Measurements from ENCODE around the gene AMFR. TPM values are rescaled to one million over a fixed set of nuclear protein-coding genes. Genes with fewer than 3 reads are reported as not detected.

The AMFR gene
- total and polyA plus RNA-seq, 2 of the 8 experiments (the other 6 are each of a cell fraction or from before 2014, with no cell fraction given): 18.6 to 21.7 TPM

DNA sequence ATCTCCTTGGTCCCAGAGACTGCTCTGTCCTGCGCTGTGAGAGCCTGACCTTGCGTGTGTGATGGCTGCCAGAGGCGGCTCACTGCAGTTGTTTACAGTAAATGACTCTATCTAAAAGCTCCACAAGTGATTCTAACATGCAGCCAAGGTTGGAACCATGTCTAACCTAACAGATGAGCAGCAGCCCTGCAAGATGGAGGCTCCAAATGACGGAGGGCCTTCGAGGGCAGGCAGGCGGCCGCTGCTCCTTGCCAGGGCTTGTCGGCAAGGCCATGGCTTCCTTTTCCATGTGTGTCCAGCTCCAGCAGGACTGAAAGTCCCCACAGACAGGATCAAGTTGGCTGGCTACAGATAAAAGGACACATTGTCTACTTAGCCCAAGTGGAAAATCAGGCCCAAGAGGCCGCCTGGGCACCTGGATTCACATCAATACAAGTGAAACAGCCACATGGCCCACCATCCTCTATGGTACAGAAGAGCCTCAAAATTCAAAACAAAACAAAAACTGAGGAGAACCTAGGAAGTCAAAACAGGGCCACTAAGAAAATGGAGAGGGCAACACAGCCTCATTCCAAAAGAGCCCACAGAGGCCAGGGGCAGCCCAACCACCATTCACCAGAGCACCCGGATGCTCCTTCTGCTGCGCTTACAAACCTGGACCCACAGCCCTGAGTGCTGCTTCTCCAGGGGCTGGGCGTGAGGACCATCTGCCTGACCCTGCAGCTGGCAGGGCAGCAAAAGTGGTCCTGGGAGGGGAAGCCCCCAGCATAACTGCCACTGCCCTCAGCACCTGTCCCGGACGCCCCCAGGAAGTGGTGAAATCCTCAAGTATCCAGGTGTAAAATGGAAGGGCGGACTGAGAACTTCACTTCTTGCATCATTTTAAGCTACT lies 65.0 kb downstream of the AMFR start (continued):
- TF ChIP-seq, protein P1, sequence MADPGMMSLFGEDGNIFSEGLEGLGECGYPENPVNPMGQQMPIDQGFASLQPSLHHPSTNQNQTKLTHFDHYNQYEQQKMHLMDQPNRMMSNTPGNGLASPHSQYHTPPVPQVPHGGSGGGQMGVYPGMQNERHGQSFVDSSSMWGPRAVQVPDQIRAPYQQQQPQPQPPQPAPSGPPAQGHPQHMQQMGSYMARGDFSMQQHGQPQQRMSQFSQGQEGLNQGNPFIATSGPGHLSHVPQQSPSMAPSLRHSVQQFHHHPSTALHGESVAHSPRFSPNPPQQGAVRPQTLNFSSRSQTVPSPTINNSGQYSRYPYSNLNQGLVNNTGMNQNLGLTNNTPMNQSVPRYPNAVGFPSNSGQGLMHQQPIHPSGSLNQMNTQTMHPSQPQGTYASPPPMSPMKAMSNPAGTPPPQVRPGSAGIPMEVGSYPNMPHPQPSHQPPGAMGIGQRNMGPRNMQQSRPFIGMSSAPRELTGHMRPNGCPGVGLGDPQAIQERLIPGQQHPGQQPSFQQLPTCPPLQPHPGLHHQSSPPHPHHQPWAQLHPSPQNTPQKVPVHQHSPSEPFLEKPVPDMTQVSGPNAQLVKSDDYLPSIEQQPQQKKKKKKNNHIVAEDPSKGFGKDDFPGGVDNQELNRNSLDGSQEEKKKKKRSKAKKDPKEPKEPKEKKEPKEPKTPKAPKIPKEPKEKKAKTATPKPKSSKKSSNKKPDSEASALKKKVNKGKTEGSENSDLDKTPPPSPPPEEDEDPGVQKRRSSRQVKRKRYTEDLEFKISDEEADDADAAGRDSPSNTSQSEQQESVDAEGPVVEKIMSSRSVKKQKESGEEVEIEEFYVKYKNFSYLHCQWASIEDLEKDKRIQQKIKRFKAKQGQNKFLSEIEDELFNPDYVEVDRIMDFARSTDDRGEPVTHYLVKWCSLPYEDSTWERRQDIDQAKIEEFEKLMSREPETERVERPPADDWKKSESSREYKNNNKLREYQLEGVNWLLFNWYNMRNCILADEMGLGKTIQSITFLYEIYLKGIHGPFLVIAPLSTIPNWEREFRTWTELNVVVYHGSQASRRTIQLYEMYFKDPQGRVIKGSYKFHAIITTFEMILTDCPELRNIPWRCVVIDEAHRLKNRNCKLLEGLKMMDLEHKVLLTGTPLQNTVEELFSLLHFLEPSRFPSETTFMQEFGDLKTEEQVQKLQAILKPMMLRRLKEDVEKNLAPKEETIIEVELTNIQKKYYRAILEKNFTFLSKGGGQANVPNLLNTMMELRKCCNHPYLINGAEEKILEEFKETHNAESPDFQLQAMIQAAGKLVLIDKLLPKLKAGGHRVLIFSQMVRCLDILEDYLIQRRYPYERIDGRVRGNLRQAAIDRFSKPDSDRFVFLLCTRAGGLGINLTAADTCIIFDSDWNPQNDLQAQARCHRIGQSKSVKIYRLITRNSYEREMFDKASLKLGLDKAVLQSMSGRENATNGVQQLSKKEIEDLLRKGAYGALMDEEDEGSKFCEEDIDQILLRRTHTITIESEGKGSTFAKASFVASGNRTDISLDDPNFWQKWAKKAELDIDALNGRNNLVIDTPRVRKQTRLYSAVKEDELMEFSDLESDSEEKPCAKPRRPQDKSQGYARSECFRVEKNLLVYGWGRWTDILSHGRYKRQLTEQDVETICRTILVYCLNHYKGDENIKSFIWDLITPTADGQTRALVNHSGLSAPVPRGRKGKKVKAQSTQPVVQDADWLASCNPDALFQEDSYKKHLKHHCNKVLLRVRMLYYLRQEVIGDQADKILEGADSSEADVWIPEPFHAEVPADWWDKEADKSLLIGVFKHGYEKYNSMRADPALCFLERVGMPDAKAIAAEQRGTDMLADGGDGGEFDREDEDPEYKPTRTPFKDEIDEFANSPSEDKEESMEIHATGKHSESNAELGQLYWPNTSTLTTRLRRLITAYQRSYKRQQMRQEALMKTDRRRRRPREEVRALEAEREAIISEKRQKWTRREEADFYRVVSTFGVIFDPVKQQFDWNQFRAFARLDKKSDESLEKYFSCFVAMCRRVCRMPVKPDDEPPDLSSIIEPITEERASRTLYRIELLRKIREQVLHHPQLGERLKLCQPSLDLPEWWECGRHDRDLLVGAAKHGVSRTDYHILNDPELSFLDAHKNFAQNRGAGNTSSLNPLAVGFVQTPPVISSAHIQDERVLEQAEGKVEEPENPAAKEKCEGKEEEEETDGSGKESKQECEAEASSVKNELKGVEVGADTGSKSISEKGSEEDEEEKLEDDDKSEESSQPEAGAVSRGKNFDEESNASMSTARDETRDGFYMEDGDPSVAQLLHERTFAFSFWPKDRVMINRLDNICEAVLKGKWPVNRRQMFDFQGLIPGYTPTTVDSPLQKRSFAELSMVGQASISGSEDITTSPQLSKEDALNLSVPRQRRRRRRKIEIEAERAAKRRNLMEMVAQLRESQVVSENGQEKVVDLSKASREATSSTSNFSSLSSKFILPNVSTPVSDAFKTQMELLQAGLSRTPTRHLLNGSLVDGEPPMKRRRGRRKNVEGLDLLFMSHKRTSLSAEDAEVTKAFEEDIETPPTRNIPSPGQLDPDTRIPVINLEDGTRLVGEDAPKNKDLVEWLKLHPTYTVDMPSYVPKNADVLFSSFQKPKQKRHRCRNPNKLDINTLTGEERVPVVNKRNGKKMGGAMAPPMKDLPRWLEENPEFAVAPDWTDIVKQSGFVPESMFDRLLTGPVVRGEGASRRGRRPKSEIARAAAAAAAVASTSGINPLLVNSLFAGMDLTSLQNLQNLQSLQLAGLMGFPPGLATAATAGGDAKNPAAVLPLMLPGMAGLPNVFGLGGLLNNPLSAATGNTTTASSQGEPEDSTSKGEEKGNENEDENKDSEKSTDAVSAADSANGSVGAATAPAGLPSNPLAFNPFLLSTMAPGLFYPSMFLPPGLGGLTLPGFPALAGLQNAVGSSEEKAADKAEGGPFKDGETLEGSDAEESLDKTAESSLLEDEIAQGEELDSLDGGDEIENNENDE (IDR thresholded peaks at IDR 0.05; ENCODE audit: insufficient replicate concordance, low read length): no peak
- no peak for TF ChIP-seq GABPA (IDR thresholded peaks at IDR 0.05; ENCODE audit: borderline replicate concordance, insufficient read depth, low read length)
- TF ChIP-seq BRCA1 (IDR thresholded peaks at IDR 0.05; ENCODE audit: low read depth, low read length): no peak
- TF ChIP-seq RFX5 (IDR thresholded peaks at IDR 0.05; ENCODE audit: borderline replicate concordance, low read depth, low read length): no peak
- TF ChIP-seq SP1 (IDR thresholded peaks at IDR 0.05; ENCODE audit: low read depth, low read length): no peak
- no peak for TF ChIP-seq BACH1 (IDR thresholded peaks at IDR 0.05; ENCODE audit: low read length)
- TF ChIP-seq EGR1 (IDR thresholded peaks at IDR 0.05; ENCODE audit: borderline replicate concordance, low read depth, low read length): no peak
